Measurements from ENCODE around the gene PCDHGA3.
A peak's percentile ranks its signal among the peaks of the same experiment; 100 is the strongest.
"Not testable (repeated sequence)": the region's sequence is repeated elsewhere in the genome, so short reads cannot be mapped to it uniquely, and the experiment has no call there.

PCDHGA3 gene

DNA sequence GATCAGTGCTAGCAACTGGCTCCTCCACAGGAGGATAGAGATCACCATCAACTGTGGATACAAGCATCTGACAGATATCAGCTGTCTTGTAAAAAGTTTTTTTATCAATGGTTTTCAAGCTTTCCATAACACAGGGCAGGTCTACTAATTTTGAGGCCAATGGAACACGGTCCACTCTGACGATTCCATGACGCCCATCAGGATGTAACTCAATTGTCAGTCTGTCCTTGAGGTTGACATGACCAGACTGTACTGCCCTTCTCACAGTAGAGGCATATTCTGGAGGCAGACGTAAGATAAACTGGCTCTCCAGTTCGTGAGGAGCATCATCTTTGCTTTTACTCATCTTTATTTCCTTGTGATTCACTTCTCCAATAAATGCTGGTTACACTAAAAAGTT lies 23.9 kb upstream of the PCDHGA3 start:
- in situ Hi-C loops (cut with MboI; ENCODE audit: low sequenced_read_pairs, unreplicated experiment), result no loop called here

GRCh38 chr5:141320225-141321169 lies 23.1 kb upstream of the PCDHGA3 start, which contains the start of gene TAF7:
TAF7 (minus strand) TSS chr5:141320784; CDS start chr5:141320044, 740 bp downstream.
- TF ChIP-seq, protein P1, sequence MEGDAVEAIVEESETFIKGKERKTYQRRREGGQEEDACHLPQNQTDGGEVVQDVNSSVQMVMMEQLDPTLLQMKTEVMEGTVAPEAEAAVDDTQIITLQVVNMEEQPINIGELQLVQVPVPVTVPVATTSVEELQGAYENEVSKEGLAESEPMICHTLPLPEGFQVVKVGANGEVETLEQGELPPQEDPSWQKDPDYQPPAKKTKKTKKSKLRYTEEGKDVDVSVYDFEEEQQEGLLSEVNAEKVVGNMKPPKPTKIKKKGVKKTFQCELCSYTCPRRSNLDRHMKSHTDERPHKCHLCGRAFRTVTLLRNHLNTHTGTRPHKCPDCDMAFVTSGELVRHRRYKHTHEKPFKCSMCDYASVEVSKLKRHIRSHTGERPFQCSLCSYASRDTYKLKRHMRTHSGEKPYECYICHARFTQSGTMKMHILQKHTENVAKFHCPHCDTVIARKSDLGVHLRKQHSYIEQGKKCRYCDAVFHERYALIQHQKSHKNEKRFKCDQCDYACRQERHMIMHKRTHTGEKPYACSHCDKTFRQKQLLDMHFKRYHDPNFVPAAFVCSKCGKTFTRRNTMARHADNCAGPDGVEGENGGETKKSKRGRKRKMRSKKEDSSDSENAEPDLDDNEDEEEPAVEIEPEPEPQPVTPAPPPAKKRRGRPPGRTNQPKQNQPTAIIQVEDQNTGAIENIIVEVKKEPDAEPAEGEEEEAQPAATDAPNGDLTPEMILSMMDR (IDR thresholded peaks at IDR 0.05; ENCODE audit: borderline replicate concordance, control extremely low read depth, extremely low read depth, insufficient read depth, missing control alignments), result peak; percentile 93
- in situ Hi-C loops (cut with MboI; ENCODE audit: low sequenced_read_pairs, unreplicated experiment), result no loop called here
- DNase-seq (ENCODE audit: low spot score), result peak; percentile 93

More for the DNA sequence above, 23.9 kb upstream of the PCDHGA3 start:
- no peak for DNase-seq (ENCODE audit: low spot score)
- TF ChIP-seq, protein P1 (IDR thresholded peaks at IDR 0.05; ENCODE audit: borderline replicate concordance, control extremely low read depth, extremely low read depth, insufficient read depth, missing control alignments), result no peak

DNA sequence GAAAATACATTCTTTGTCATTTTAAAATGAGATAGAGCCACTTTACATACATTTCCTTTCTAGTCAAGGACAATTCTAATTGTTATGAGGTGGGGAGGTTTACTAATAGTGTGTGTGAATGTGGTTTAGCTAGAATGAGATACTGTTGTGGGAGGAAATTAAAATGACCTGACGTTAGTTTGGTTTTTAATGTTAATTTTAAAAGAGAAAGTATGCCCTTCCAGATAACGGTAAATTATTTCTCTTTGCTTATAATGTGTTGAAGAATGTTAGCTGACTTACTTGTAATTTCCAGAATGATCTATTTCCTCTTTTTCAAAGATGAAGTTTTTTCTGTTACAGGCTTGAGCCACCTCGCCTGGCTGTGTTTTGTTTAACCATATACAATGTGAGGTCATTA lies 21.4 kb upstream of the PCDHGA3 start:
- in situ Hi-C loops (cut with MboI; ENCODE audit: low sequenced_read_pairs, unreplicated experiment), result no loop called here
- TF ChIP-seq, protein P1 (IDR thresholded peaks at IDR 0.05; ENCODE audit: borderline replicate concordance, control extremely low read depth, extremely low read depth, insufficient read depth, missing control alignments), result no peak
- DNase-seq (ENCODE audit: low spot score), result no peak

- in situ Hi-C loops (cut with MboI; ENCODE audit: low sequenced_read_pairs, unreplicated experiment), result no loop called here
- TF ChIP-seq, protein P1 (IDR thresholded peaks at IDR 0.05; ENCODE audit: borderline replicate concordance, control extremely low read depth, extremely low read depth, insufficient read depth, missing control alignments), result peak; percentile 49
- DNase-seq (ENCODE audit: low spot score), result peak; percentile 58
Observed at GRCh38 chr5:141326088-141326854, 17.4 kb upstream of the PCDHGA3 start.

GRCh38 chr5:141328231-141328630 lies 15.4 kb upstream of the PCDHGA3 start:
- DNase-seq (ENCODE audit: low spot score), result no peak
- TF ChIP-seq, protein P1 (IDR thresholded peaks at IDR 0.05; ENCODE audit: borderline replicate concordance, control extremely low read depth, extremely low read depth, insufficient read depth, missing control alignments), result no peak
- in situ Hi-C loops (cut with MboI; ENCODE audit: low sequenced_read_pairs, unreplicated experiment), result no loop called here

GRCh38 chr5:141330299-141331080 lies 13.1 kb upstream of the PCDHGA3 start, which contains the start of gene PCDHGA1:
PCDHGA1 (plus strand) TSS chr5:141330514.
- peak; percentile 52 for DNase-seq (ENCODE audit: low spot score)
- TF ChIP-seq, protein P1 (IDR thresholded peaks at IDR 0.05; ENCODE audit: borderline replicate concordance, control extremely low read depth, extremely low read depth, insufficient read depth, missing control alignments), result peak; percentile 38
- in situ Hi-C loops (cut with MboI; ENCODE audit: low sequenced_read_pairs, unreplicated experiment), result no loop called here

- in situ Hi-C loops (cut with MboI; ENCODE audit: low sequenced_read_pairs, unreplicated experiment); DNase-seq (ENCODE audit: low spot score): not testable (repeated sequence)
Observed at GRCh38 chr5:141332571-141332970, 11.1 kb upstream of the PCDHGA3 start.
